HCT116 (cell line): ENCODE measurements around the gene MYH3. TPM values are rescaled to one million over a fixed set of nuclear protein-coding genes. Genes with fewer than 3 reads are reported as not detected.

Source experiments
- ATAC-seq: fragments of 200-7000 bp; cut with Tn5 transposase; 2 replicates; pipeline ENCODE4 v1.9.1; 2020; ENCODE audit warnings: mild to moderate bottlenecking, moderate library complexity
- BruUV-seq: library from RNA; stranded (reverse); fragments of 400-500 nt; replicated peaks from 2 replicates; lab custom pipeline; 2021; lab: Mats Ljungman, UMichigan
- CTCF ChIA-PET: fragments of 300-600 bp; sonication (Branson Sonifier 250); formaldehyde crosslinking; loops from one replicate; lab custom pipeline; 2021; ENCODE audit warnings: antibody characterized with exemption; lab: Charles Lee
- POLR2A ChIA-PET: fragments of 300-600, 350-600 bp; sonication (Branson Sonifier 250); formaldehyde crosslinking; loops from one replicate; lab custom pipeline; 2021; ENCODE audit warnings: antibody characterized with exemption; lab: Charles Lee
- RAD21 ChIA-PET, 2 experiments: fragments of 300-600 bp; sonication (Branson Sonifier 250); formaldehyde crosslinking; loops; one replicate each; lab custom pipeline; 2023; ENCODE audit warnings: low total read pairs in 2 of 2; ENCODE audit not compliant: uncharacterized antibody in 2 of 2, unreplicated experiment in 2 of 2, low non-redundant PET in 1 of 2; lab: Charles Lee
- DNase-seq: peaks from one replicate; pipeline ENCODE4 v3.0.0-alpha.2; 2010; ENCODE audit warnings: low read depth, low spot score
- H2AFZ ChIP-seq: fragments of 200-600 bp; shearing (Covaris generic), sonication (generic); 2 replicates; pipeline ENCODE4 v1.6.1; 2017; ENCODE audit warnings: low read depth, mixed run types, mixed read lengths, antibody characterized with exemption, low read length; ENCODE audit not compliant: poor library complexity, severe bottlenecking
- H3K27ac ChIP-seq: 2 replicates; pipeline ENCODE4 v1.5.1; 2012; ENCODE audit warnings: low read depth, low read length
- H3K27me3 ChIP-seq: fragments of 200-600 bp; sonication (generic); 2 replicates; pipeline ENCODE4 v1.6.1; 2016; ENCODE audit warnings: mixed run types, low read length, mixed read lengths; ENCODE audit not compliant: insufficient read depth
- H3K36me3 ChIP-seq, 2 experiments: fragments of 200-500 bp in 1 of 2; fragments of 200-600 bp in 1 of 2; sonication (Bioruptor generic) in 1 of 2; sonication (generic) in 1 of 2; 2 replicates each; pipeline versions ENCODE4 v1.5.1 to v1.6.1; 2014 to 2016; ENCODE audit warnings: low read length in 2 of 2, inconsistent platforms in 1 of 2, mixed read lengths in 1 of 2, mixed run types in 1 of 2; ENCODE audit not compliant: insufficient read depth in 2 of 2, control insufficient read depth in 1 of 2
- H3K4me1 ChIP-seq, 2 experiments: fragments of 200-600 bp in 1 of 2; sonication (generic) in 1 of 2; 2 replicates each; pipeline versions ENCODE4 v1.5.1 to v1.6.1; 2012 to 2017; ENCODE audit warnings: low read length in 2 of 2, inconsistent platforms in 1 of 2, mild to moderate bottlenecking in 1 of 2, mixed read lengths in 1 of 2, mixed run types in 1 of 2, moderate library complexity in 1 of 2; ENCODE audit not compliant: insufficient read depth in 2 of 2, control insufficient read depth in 1 of 2
- H3K4me2 ChIP-seq: fragments of 200-600 bp; sonication (generic); 2 replicates; pipeline ENCODE4 v1.6.1; 2017; ENCODE audit warnings: mixed run types, low read length, mixed read lengths
- H3K4me3 ChIP-seq, 2 experiments: fragments of 200-600 bp in 1 of 2; sonication (generic) in 1 of 2; replicated peaks in 1 of 2; 2 replicates each; pipeline ENCODE4 v1.5.1; 2011 to 2016; ENCODE audit warnings: low read length in 2 of 2, control low read depth in 1 of 2, low read depth in 1 of 2, mild to moderate bottlenecking in 1 of 2, mixed read lengths in 1 of 2, mixed run types in 1 of 2
- H3K79me2 ChIP-seq: fragments of 200-600 bp; sonication (generic); 2 replicates; pipeline ENCODE4 v1.6.1; 2017; ENCODE audit warnings: mild to moderate bottlenecking, mixed run types, low read length, moderate library complexity, mixed read lengths; ENCODE audit not compliant: insufficient read depth
- H3K9ac ChIP-seq: fragments of 200-600 bp; sonication (generic); 2 replicates; pipeline ENCODE4 v1.6.1; 2016; ENCODE audit warnings: low read length, mixed read lengths
- H3K9me2 ChIP-seq: fragments of 200-600 bp; sonication (generic), shearing (Covaris generic); 2 replicates; pipeline ENCODE4 v1.6.1; 2017; ENCODE audit warnings: mixed run types, mild to moderate bottlenecking, moderate library complexity; ENCODE audit not compliant: insufficient read depth
- H3K9me3 ChIP-seq, 2 experiments: fragments of 200-500 bp in 1 of 2; fragments of 200-600 bp in 1 of 2; sonication (Bioruptor generic) in 1 of 2; sonication (generic) in 1 of 2; 2 replicates each; pipeline ENCODE4 v1.6.1; 2014 to 2017; ENCODE audit warnings: low read length in 2 of 2, mixed read lengths in 2 of 2, inconsistent platforms in 1 of 2, low read depth in 1 of 2, mild to moderate bottlenecking in 1 of 2, mixed run types in 1 of 2, moderate library complexity in 1 of 2; ENCODE audit not compliant: control insufficient read depth in 1 of 2, insufficient read depth in 1 of 2
- H4K20me1 ChIP-seq: fragments of 200-600 bp; sonication (generic), shearing (Covaris generic); 2 replicates; pipeline ENCODE4 v1.6.1; 2017; ENCODE audit warnings: mixed run types, mild to moderate bottlenecking, moderate library complexity; ENCODE audit not compliant: insufficient read depth
- ATF3 ChIP-seq: IDR thresholded peaks from 2 replicates; pipeline ENCODE4 v1.6.1; 2012
- CEBPB ChIP-seq: IDR thresholded peaks from 2 replicates; pipeline ENCODE4 v1.6.1; 2012; ENCODE audit warnings: low read depth
- CTCF ChIP-seq, 3 experiments: fragments of 200-600 bp in 1 of 3; sonication (generic) in 1 of 3; IDR thresholded peaks in 2 of 3; conservative IDR thresholded peaks in 1 of 3; 2 replicates each; pipeline ENCODE4 v1.5.1; 2012 to 2017; ENCODE audit warnings: low read depth in 2 of 3, low read length in 2 of 3, antibody characterized with exemption in 1 of 3, borderline replicate concordance in 1 of 3, control low read depth in 1 of 3, mild to moderate bottlenecking in 1 of 3, mixed read lengths in 1 of 3, mixed run types in 1 of 3, moderate library complexity in 1 of 3; ENCODE audit not compliant: insufficient read depth in 1 of 3
- FOSL1 ChIP-seq: IDR thresholded peaks from 2 replicates; pipeline ENCODE4 v1.6.1; 2012; ENCODE audit warnings: low read depth
- JUND ChIP-seq: IDR thresholded peaks from 2 replicates; pipeline ENCODE4 v1.6.1; 2012
- MAX ChIP-seq: IDR thresholded peaks from 2 replicates; pipeline ENCODE4 v1.6.1; 2012
- POLR2AphosphoS5 ChIP-seq: IDR thresholded peaks from 2 replicates; pipeline ENCODE4 v1.6.1; 2011; ENCODE audit warnings: mild to moderate bottlenecking, low read depth, low read length, moderate library complexity
- SIN3A ChIP-seq: IDR thresholded peaks from 2 replicates; pipeline ENCODE4 v1.6.1; 2012; ENCODE audit warnings: low read depth
- YY1 ChIP-seq: IDR thresholded peaks from 2 replicates; pipeline ENCODE4 v1.6.1; 2011; ENCODE audit warnings: low read length, low read depth, moderate library complexity, mild to moderate bottlenecking; ENCODE audit not compliant: insufficient replicate concordance; ENCODE audit errors: extremely low read depth
- ZBTB33 ChIP-seq: IDR thresholded peaks from 2 replicates; pipeline ENCODE4 v1.6.1; 2011; ENCODE audit warnings: mild to moderate bottlenecking, low read length, moderate library complexity; ENCODE audit not compliant: insufficient replicate concordance; ENCODE audit errors: extremely low read depth
- ZFX ChIP-seq: fragments of 450-650 bp; IDR thresholded peaks from 2 replicates; pipeline ENCODE4 v1.6.1; 2017
- intact Hi-C: fragments of 100-400 bp; cut with micrococcal nuclease; formaldehyde crosslinking; loops from 2 replicates; pipeline ENCODE4 v1.10.0; 2022
- total RNA-seq: library from RNA; stranded (reverse); gene quantifications from one replicate; pipeline ENCODE4 v1.2.1, GENCODE V29; 2021; ENCODE audit not compliant: unreplicated experiment

MYH3 gene
- total RNA-seq, 1 experiment from 2014 or later, result 1.6 TPM

GRCh38 chr17:10635290-10635689, 21.8 kb downstream of the MYH3 start:
- DNase-seq (no peak), ATAC-seq (no peak)
- intact Hi-C loops, result no loop called here
- Histone ChIP-seq H2AFZ (no peak overlapping the region), H3K9me2 (no peaks in the 10 kb centered on the region), H3K4me1 (no peaks in the 10 kb centered on the region), H4K20me1 (no peaks in the 10 kb centered on the region), H3K79me2 (no peaks in the 10 kb centered on the region), H3K9ac (no peak overlapping the region), H3K27ac (no peak overlapping the region), H3K27me3 (no peaks in the 10 kb centered on the region), H3K4me2 (no peak overlapping the region), H3K4me3 (no peak overlapping the region), H3K9me3 (no peaks in the 10 kb centered on the region), H3K36me3 (no peaks in the 10 kb centered on the region)
- ChIA-PET POLR2A (no interaction called here), RAD21 (no interaction called here), CTCF (interaction anchor here (1.7 kb wide), 1 partner anchor 11 kb away, joined by 9 read pairs; no protein-coding TSS in a partner anchor)
- TF ChIP-seq CTCF (IDR thresholded peaks at IDR 0.05 in 2 of 3, conservative IDR thresholded peaks at IDR 0.05 in 1 of 3; ENCODE audit: borderline replicate concordance in 1 of 3, insufficient read depth in 1 of 3, low read depth in 2 of 3, low read length in 2 of 3) (peak in 1 of 3 experiments; percentile 31; a peak in 1 of 6 replicates), POLR2AphosphoS5 (no peak)
- BruUV-seq, result no TSS peak

GRCh38 chr17:10633738-10634379, 23.2 kb downstream of the MYH3 start:
- H3K4me3 ChIP-seq, result no peak overlapping the region
- ATAC-seq (no peak), DNase-seq (no peak)
- POLR2A ChIA-PET, result no interaction called here
- H3K79me2 ChIP-seq, result no peaks in the 10 kb centered on the region
- H3K27me3 ChIP-seq, result no peaks in the 10 kb centered on the region
- no peak overlapping the region for H2AFZ ChIP-seq
- no peak overlapping the region for H3K9ac ChIP-seq
- CTCF ChIA-PET, result interaction anchor here (0.6 to 1.6 kb wide), 3 partner anchors 13 to 645 kb away, joined by 3 to 4 read pairs (median 3); no protein-coding TSS in a partner anchor
- no peaks in the 10 kb centered on the region for H3K36me3 ChIP-seq
- no peak overlapping the region for H3K4me2 ChIP-seq
- no peaks in the 10 kb centered on the region for H3K4me1 ChIP-seq
- H4K20me1 ChIP-seq, result no peaks in the 10 kb centered on the region
- intact Hi-C loops, result loop anchor here (5.0 kb wide), 1 partner anchor 208 kb away; no protein-coding TSS in a partner anchor
- RAD21 ChIA-PET, result no interaction called here
- no peaks in the 10 kb centered on the region for H3K9me3 ChIP-seq
- H3K9me2 ChIP-seq, result no peaks in the 10 kb centered on the region
- H3K27ac ChIP-seq, result no peak overlapping the region
- BruUV-seq, result no TSS peak
- no peak for TF ChIP-seq MAX
- no peak for TF ChIP-seq ZFX
- TF ChIP-seq SIN3A, result no peak
- no peak for TF ChIP-seq JUND
- no peak for TF ChIP-seq YY1
- no peak for TF ChIP-seq ZBTB33
- no peak for TF ChIP-seq CTCF (IDR thresholded peaks at IDR 0.05 in 2 of 3, conservative IDR thresholded peaks at IDR 0.05 in 1 of 3; ENCODE audit: borderline replicate concordance in 1 of 3, insufficient read depth in 1 of 3, low read depth in 2 of 3, low read length in 2 of 3)
- TF ChIP-seq FOSL1, result no peak
- TF ChIP-seq ATF3, result no peak
- no peak for TF ChIP-seq POLR2AphosphoS5
- no peak for TF ChIP-seq CEBPB
